ENCODE data around the gene LUC7L.
"Not testable (repeated sequence)": the region's sequence is repeated elsewhere in the genome, so short reads cannot be mapped to it uniquely, and the experiment has no call there.

LUC7L gene

DNA sequence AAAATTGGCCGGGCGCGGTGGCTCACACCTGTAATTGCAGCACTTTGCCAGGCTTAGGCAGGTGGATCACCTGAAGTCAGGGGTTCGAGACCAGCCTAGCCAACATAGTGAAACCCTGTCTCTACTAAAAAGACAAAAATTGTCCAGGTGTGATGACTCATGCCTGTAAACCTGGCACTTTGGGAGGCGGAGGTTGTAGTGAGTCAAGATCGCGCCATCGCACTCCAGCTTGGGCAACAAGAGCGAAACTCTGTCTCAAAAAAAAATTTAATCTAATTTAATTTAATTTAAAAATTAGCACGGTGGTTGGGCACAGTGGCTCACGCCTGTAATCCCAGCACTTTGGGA, 50.6 kb downstream of the LUC7L start:
- no peak for DNase-seq

DNA sequence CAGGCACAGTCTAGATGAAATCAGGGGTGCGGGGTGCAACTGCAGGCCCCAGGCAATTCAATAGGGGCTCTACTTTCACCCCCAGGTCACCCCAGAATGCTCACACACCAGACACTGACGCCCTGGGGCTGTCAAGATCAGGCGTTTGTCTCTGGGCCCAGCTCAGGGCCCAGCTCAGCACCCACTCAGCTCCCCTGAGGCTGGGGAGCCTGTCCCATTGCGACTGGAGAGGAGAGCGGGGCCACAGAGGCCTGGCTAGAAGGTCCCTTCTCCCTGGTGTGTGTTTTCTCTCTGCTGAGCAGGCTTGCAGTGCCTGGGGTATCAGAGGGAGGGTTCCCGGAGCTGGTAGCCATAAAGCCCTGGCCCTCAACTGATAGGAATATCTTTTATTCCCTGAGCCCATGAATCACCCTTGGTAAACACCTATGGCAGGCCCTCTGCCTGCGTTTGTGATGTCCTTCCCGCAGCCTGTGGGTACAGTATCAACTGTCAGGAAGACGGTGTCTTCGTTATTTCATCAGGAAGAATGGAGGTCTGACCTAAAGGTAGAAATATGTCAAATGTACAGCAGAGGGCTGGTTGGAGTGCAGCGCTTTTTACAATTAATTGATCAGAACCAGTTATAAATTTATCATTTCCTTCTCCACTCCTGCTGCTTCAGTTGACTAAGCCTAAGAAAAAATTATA, 51.1 kb downstream of the LUC7L start:
- no peak for DNase-seq

DNA sequence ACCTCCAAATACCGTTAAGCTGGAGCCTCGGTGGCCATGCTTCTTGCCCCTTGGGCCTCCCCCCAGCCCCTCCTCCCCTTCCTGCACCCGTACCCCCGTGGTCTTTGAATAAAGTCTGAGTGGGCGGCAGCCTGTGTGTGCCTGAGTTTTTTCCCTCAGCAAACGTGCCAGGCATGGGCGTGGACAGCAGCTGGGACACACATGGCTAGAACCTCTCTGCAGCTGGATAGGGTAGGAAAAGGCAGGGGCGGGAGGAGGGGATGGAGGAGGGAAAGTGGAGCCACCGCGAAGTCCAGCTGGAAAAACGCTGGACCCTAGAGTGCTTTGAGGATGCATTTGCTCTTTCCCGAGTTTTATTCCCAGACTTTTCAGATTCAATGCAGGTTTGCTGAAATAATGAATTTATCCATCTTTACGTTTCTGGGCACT, 51.8 kb downstream of the LUC7L start:
- DNase-seq, result no peak

DNA sequence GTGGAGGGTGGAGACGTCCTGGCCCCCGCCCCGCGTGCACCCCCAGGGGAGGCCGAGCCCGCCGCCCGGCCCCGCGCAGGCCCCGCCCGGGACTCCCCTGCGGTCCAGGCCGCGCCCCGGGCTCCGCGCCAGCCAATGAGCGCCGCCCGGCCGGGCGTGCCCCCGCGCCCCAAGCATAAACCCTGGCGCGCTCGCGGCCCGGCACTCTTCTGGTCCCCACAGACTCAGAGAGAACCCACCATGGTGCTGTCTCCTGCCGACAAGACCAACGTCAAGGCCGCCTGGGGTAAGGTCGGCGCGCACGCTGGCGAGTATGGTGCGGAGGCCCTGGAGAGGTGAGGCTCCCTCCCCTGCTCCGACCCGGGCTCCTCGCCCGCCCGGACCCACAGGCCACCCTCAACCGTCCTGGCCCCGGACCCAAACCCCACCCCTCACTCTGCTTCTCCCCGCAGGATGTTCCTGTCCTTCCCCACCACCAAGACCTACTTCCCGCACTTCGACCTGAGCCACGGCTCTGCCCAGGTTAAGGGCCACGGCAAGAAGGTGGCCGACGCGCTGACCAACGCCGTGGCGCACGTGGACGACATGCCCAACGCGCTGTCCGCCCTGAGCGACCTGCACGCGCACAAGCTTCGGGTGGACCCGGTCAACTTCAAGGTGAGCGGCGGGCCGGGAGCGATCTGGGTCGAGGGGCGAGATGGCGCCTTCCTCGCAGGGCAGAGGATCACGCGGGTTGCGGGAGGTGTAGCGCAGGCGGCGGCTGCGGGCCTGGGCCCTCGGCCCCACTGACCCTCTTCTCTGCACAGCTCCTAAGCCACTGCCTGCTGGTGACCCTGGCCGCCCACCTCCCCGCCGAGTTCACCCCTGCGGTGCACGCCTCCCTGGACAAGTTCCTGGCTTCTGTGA, 52.5 kb downstream of the LUC7L start, which contains the start of gene HBA1:
HBA1 (plus strand) TSS at position 204 of the 906 bp plus-strand sequence; CDS start at position 241, 37 bp downstream.
- not testable (repeated sequence) for DNase-seq

DNA sequence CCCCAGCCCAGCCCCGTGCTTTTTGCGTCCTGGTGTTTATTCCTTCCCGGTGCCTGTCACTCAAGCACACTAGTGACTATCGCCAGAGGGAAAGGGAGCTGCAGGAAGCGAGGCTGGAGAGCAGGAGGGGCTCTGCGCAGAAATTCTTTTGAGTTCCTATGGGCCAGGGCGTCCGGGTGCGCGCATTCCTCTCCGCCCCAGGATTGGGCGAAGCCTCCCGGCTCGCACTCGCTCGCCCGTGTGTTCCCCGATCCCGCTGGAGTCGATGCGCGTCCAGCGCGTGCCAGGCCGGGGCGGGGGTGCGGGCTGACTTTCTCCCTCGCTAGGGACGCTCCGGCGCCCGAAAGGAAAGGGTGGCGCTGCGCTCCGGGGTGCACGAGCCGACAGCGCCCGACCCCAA, 53.2 kb downstream of the LUC7L start:
- DNase-seq, result not testable (repeated sequence)

DNA sequence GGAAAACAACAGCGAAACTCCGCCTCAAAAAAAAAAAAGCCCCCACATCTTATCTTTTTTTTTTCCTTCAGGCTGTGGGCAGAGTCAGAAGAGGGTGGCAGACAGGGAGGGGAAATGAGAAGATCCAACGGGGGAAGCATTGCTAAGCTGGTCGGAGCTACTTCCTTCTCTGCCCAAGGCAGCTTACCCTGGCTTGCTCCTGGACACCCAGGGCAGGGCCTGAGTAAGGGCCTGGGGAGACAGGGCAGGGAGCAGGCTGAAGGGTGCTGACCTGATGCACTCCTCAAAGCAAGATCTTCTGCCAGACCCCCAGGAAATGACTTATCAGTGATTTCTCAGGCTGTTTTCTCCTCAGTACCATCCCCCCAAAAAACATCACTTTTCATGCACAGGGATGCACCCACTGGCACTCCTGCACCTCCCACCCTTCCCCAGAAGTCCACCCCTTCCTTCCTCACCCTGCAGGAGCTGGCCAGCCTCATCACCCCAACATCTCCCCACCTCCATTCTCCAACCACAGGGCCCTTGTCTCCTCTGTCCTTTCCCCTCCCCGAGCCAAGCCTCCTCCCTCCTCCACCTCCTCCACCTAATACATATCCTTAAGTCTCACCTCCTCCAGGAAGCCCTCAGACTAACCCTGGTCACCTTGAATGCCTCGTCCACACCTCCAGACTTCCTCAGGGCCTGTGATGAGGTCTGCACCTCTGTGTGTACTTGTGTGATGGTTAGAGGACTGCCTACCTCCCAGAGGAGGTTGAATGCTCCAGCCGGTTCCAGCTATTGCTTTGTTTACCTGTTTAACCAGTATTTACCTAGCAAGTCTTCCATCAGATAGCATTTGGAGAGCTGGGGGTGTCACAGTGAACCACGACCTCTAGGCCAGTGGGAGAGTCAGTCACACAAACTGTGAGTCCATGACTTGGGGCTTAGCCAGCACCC, 54.0 kb downstream of the LUC7L start:
- DNase-seq, result no peak

DNA sequence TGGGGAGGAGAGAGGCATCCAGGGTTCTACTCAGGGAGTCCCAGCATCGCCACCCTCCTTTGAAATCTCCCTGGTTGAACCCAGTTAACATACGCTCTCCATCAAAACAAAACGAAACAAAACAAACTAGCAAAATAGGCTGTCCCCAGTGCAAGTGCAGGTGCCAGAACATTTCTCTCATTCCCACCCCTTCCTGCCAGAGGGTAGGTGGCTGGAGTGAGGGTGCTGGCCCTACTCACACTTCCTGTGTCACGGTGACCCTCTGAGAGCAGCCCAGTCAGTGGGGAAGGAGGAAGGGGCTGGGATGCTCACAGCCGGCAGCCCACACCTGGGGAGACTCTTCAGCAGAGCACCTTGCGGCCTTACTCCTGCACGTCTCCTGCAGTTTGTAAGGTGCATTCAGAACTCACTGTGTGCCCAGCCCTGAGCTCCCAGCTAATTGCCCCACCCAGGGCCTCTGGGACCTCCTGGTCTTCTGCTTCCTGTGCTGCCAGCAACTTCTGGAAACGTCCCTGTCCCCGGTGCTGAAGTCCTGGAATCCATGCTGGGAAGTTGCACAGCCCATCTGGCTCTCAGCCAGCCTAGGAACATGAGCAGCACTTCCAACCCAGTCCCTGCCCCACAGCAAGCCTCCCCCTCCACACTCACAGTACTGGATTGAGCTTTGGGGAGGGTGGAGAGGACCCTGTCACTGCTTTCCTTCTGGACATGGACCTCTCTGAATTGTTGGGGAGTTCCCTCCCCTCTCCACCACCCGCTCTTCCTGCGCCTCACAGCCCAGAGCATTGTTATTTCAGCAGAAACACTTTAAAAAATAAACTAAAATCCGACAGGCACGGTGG, 55.1 kb downstream of the LUC7L start:
- not testable (repeated sequence) for DNase-seq

DNA sequence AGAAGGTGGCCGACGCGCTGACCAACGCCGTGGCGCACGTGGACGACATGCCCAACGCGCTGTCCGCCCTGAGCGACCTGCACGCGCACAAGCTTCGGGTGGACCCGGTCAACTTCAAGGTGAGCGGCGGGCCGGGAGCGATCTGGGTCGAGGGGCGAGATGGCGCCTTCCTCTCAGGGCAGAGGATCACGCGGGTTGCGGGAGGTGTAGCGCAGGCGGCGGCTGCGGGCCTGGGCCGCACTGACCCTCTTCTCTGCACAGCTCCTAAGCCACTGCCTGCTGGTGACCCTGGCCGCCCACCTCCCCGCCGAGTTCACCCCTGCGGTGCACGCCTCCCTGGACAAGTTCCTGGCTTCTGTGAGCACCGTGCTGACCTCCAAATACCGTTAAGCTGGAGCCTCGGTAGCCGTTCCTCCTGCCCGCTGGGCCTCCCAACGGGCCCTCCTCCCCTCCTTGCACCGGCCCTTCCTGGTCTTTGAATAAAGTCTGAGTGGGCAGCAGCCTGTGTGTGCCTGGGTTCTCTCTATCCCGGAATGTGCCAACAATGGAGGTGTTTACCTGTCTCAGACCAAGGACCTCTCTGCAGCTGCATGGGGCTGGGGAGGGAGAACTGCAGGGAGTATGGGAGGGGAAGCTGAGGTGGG, 55.9 kb downstream of the LUC7L start:
- not testable (repeated sequence) for DNase-seq

DNA sequence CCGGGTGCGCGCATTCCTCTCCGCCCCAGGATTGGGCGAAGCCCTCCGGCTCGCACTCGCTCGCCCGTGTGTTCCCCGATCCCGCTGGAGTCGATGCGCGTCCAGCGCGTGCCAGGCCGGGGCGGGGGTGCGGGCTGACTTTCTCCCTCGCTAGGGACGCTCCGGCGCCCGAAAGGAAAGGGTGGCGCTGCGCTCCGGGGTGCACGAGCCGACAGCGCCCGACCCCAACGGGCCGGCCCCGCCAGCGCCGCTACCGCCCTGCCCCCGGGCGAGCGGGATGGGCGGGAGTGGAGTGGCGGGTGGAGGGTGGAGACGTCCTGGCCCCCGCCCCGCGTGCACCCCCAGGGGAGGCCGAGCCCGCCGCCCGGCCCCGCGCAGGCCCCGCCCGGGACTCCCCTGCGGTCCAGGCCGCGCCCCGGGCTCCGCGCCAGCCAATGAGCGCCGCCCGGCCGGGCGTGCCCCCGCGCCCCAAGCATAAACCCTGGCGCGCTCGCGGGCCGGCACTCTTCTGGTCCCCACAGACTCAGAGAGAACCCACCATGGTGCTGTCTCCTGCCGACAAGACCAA, 56.8 kb downstream of the LUC7L start, which contains the start of gene HBA2:
HBA2 (plus strand) TSS at position 503 of the 568 bp plus-strand sequence; CDS start at position 540, 37 bp downstream.
- DNase-seq, result not testable (repeated sequence)

DNA sequence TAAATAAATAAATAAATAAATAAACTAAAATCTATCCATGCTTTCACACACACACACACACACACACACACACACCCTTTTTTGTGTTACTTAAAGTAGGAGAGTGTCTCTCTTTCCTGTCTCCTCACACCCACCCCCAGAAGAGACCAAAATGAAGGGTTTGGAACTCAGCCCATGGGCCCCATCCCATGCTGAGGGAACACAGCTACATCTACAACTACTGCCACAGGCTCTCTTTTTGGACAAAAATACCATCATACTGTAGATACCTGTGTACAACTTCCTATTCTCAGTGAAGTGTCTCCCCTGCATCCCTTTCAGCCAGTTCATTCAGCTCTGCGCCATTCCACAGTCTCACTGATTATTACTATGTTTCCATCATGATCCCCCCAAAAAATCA, 58.5 kb downstream of the LUC7L start:
- DNase-seq, result no peak

DNA sequence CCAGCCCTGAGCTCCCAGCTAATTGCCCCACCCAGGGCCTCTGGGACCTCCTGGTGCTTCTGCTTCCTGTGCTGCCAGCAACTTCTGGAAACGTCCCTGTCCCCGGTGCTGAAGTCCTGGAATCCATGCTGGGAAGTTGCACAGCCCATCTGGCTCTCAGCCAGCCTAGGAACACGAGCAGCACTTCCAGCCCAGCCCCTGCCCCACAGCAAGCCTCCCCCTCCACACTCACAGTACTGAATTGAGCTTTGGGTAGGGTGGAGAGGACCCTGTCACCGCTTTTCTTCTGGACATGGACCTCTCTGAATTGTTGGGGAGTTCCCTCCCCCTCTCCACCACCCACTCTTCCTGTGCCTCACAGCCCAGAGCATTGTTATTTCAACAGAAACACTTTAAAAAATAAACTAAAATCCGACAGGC, 59.2 kb downstream of the LUC7L start:
- not testable (repeated sequence) for DNase-seq

DNA sequence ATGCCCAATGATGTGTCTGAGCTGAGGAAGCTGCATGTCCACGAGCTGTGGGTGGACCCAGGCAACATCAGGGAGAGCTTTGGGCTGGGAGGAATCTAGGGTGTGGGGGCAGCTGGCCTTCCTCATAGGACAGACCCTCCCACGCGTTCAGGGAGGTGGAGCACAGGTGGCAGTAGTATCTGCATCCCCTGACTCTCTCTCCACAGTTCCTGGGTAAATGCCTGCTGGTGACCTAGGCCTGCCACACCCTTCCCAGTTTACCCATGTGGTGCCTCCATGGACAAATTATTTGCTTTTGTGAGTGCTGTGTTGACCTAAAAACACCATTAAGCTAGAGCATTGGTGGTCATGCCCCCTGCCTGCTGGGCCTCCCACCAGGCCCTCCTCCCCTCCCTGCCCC, 60.2 kb downstream of the LUC7L start:
- DNase-seq, result no peak

DNA sequence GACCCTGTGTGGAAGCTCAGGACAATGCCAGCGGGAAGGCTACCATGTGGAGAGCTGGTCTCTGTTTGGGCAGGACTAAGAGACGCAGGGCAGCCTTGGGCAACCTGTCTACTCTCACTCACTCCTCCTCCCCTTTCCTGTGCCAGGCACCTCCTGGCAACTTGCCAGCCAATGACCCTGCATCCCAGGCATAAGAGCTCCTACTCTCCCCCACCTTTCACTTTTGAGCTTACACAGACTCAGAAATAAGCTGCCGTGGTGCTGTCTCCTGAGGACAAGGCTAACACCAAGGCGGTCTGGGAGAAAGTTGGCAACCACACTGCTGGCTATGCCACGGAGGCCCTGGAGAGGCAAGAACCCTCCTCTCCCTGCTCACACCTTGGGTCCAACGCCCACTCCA, 60.8 kb downstream of the LUC7L start:
- DNase-seq, result no peak

DNA sequence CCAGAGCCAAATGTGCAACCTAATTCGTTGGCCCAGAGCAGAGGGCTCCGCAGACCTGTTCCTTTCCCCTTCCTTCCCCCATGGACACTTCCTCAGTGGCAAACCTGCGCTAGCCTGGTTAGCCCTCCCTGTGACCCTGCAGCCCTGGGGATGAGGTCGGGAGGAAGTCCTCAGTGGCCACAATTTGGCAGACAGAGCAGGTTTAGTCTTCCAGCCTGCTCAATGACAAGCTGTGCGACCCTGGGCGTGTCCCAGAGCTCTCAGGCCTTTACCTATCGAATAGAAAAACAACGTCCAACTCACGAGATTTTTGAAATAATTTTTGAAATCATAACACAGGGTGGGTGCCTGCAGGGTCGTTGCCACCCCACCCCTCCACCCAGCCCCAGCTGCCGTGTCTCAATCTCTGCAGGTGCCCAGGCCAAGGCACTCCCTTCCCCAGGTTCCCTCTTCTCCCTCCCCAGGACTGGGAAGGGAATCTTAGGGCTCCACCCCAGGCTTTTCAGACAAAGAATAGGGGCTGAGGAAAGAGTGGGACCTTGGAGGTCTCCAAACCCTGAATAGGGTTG, 62.0 kb downstream of the LUC7L start:
- DNase-seq, result no peak

DNA sequence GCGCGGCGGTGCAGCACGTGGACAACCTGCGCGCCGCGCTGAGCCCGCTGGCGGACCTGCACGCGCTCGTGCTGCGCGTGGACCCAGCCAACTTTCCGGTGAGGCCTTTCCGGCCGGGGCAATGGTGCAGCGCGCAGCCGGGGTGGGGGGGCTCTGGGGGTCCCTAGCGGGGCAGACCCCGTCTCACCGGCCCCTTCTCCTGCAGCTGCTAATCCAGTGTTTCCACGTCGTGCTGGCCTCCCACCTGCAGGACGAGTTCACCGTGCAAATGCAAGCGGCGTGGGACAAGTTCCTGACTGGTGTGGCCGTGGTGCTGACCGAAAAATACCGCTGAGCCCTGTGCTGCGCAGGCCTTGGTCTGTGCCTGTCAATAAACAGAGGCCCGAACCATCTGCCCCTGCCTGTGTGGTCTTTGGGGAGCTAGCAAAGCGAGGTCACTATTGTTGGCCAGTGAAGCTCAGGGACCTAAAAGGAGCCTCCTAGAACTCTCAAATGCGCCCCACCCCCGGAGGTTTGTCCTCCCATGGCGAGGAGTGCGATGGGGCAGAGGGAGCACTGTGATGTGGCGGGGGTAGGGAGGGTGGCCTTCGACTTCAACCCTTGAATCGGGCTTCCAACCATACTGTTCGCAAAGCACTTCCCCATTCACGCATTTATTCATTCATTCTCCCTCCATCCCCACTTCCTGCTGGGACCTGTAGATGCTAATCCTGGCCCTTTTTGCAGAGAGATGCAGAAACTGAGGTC, 62.7 kb downstream of the LUC7L start:
- DNase-seq, result no peak

DNA sequence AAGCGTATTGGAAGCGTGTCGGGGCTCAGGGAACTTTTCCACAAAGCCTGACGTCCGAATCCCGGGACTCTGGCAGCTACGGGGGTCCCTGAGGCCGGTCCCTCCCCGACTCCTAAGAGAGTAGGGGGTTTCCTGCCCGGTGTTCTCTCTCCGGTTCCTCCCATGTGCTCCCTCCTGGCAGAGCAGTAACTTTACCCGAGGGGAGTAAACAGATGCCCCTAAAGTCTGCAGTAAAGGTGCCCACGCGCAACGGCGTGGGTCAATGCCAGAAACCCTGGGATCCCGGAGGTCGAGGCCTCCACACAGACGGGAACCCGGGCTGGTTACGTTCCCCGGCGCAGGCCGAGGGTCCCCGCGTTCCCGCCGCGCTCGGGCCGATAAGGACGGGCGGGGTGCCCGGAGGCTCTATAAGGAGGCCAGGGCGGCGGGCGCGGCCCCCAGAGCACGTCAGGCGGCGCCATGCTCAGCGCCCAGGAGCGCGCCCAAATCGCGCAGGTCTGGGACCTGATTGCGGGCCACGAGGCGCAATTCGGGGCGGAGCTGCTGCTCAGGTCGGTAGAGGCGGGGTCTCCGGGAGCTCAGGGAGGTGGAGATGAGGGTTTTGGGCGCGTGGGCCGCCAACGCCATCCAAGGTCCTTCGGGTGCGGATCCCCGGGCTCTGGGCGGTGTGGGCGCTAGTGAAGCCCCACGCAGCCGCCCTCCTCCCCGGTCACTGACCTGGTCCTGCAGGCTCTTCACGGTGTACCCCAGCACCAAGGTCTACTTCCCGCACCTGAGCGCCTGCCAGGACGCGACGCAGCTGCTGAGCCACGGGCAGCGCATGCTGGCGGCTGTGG, 63.5 kb downstream of the LUC7L start, which contains the start of gene HBM:
HBM (plus strand) TSS at position 440 of the 836 bp plus-strand sequence; CDS start at position 460, 20 bp downstream.
- DNase-seq, result no peak

DNA sequence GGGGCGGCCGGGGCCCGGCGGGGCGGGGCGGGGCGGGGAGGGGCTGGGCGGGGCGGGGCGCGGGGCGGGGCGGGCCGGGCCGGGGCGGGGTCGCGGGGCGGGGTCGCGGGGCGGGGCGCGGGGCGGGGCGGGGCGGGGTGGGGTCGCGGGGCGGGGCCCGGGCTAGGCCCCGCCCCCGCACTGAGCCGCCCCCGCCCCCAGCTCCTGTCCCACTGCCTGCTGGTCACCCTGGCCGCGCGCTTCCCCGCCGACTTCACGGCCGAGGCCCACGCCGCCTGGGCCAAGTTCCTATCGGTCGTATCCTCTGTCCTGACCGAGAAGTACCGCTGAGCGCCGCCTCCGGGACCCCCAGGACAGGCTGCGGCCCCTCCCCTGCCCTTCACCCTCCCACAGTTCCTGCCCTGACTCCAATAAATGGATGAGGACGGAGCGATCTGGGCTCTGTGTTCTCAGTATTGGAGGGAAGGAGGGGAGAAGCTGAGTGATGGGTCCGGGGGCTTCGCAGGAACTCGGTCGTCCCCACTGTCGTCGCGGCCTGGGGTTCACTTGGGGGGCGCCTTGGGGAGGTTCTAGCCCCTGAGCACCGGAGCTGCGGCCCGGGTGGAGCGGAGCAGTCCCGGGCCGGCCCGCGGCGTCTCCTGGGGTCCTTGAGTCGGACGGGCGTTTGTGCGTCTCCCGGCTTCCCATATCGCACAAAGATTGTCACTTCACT, 64.3 kb downstream of the LUC7L start:
- no peak for DNase-seq

Measured in activated gamma-delta T cell (primary cell).